NT2/D1 (cell line): ENCODE results near the gene TCF23.

Source experiments
- SUZ12 ChIP-seq: IDR thresholded peaks from 2 replicates; pipeline ENCODE4 v1.6.1; 2011; ENCODE audit not compliant: insufficient read length, insufficient read depth; ENCODE audit errors: extremely low read depth
- YY1 ChIP-seq: IDR thresholded peaks from 2 replicates; pipeline ENCODE4 v1.6.1; 2011; ENCODE audit not compliant: insufficient read length, insufficient read depth
- ZNF274 ChIP-seq: IDR thresholded peaks from 2 replicates; pipeline ENCODE4 v1.6.1; 2011; ENCODE audit warnings: mild to moderate bottlenecking, low read depth, low read length

DNA sequence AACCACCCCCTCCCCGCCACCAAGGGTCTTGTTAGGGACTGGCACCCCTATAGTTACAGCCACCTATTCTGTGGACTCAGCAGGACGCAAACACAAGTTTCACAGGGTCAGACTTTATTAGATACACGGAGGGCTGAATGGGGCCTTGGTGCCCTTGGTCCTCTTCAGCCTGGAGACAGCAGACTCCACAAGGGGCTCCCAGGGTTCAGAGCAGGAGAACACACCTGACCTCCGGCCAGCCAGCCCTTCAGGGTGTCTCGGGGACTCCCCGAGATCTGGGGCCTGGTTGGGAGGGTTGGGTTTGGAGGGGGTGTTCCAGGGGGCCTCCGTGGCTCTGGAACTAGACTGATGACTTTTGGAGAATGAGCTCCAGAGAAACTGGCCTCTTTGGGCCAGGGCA is 12.1 kb upstream of the TCF23 start:
- TF ChIP-seq YY1 (no peak), ZNF274 (no peak), SUZ12 (no peak)
